ENCODE results near the gene TTPAL.

TTPAL gene

DNA sequence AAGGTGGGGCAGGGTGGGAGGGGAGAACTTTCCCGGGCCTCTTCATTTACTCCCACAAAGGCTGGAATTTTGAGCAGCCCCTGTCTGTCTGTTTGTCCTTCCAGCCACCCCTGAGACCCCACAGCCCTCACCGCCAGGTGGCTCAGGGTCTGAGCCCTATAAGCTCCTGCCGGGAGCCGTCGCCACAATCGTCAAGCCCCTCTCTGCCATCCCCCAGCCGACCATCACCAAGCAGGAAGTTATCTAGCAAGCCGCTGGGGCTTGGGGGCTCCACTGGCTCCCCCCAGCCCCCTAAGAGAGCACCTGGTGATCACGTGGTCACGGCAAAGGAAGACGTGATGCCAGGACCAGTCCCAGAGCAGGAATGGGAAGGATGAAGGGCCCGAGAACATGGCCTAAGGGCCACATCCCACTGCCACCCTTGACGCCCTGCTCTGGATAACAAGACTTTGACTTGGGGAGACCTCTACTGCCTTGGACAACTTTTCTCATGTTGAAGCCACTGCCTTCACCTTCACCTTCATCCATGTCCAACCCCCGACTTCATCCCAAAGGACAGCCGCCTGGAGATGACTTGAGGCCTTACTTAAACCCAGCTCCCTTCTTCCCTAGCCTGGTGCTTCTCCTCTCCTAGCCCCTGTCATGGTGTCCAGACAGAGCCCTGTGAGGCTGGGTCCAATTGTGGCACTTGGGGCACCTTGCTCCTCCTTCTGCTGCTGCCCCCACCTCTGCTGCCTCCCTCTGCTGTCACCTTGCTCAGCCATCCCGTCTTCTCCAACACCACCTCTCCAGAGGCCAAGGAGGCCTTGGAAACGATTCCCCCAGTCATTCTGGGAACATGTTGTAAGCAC lies 46.0 kb upstream of the TTPAL start:
- TF ChIP-seq, protein P1, sequence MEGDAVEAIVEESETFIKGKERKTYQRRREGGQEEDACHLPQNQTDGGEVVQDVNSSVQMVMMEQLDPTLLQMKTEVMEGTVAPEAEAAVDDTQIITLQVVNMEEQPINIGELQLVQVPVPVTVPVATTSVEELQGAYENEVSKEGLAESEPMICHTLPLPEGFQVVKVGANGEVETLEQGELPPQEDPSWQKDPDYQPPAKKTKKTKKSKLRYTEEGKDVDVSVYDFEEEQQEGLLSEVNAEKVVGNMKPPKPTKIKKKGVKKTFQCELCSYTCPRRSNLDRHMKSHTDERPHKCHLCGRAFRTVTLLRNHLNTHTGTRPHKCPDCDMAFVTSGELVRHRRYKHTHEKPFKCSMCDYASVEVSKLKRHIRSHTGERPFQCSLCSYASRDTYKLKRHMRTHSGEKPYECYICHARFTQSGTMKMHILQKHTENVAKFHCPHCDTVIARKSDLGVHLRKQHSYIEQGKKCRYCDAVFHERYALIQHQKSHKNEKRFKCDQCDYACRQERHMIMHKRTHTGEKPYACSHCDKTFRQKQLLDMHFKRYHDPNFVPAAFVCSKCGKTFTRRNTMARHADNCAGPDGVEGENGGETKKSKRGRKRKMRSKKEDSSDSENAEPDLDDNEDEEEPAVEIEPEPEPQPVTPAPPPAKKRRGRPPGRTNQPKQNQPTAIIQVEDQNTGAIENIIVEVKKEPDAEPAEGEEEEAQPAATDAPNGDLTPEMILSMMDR (conservative IDR thresholded peaks at IDR 0.05), result no peak
- no peak overlapping the region for H3K27ac ChIP-seq

DNA sequence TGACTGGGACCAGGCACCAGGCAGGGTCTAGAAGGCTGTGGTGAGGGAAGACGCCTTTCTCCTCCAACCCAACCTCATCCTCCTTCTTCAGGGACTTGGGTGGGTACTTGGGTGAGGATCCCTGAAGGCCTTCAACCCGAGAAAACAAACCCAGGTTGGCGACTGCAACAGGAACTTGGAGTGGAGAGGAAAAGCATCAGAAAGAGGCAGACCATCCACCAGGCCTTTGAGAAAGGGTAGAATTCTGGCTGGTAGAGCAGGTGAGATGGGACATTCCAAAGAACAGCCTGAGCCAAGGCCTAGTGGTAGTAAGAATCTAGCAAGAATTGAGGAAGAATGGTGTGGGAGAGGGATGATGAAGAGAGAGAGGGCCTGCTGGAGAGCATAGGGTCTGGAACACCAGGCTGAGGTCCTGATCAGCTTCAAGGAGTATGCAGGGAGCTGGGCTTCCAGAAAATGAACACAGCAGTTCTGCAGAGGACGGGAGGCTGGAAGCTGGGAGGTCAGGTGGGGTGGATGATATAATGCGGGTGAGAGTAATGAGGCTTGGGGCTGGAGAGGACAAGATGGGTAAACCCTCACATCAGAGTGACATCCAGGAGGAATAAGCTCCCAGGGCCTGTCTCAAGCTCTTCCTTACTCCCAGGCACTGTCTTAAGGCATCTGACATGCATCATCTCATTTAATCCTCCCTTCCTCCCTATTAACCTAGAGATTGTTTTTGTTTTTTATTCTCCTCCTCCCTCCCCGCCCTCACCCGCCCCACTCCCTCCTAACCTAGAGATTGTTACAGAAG lies 45.2 kb upstream of the TTPAL start:
- H3K27ac ChIP-seq, result no peak overlapping the region
- TF ChIP-seq, protein P1 (conservative IDR thresholded peaks at IDR 0.05), result no peak

DNA sequence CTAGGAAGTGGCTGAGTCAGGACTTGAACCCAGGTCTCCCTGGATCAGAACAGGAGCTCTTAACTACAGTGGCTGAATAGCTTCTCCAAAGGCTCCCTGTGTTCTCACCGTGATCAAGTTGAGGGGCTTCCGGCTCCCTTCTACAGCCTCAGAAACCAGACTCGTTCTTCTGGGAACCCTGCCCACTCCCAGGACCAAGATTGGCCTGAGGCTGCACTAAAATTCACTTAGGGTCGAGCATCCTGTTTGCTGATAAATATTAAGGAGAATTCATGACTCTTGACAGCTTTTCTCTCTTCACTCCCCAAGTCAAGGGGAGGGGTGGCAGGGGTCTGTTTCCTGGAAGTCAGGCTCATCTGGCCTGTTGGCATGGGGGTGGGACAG lies 44.6 kb upstream of the TTPAL start:
- H3K27ac ChIP-seq, result no peak overlapping the region
- TF ChIP-seq, protein P1 (conservative IDR thresholded peaks at IDR 0.05), result no peak

DNA sequence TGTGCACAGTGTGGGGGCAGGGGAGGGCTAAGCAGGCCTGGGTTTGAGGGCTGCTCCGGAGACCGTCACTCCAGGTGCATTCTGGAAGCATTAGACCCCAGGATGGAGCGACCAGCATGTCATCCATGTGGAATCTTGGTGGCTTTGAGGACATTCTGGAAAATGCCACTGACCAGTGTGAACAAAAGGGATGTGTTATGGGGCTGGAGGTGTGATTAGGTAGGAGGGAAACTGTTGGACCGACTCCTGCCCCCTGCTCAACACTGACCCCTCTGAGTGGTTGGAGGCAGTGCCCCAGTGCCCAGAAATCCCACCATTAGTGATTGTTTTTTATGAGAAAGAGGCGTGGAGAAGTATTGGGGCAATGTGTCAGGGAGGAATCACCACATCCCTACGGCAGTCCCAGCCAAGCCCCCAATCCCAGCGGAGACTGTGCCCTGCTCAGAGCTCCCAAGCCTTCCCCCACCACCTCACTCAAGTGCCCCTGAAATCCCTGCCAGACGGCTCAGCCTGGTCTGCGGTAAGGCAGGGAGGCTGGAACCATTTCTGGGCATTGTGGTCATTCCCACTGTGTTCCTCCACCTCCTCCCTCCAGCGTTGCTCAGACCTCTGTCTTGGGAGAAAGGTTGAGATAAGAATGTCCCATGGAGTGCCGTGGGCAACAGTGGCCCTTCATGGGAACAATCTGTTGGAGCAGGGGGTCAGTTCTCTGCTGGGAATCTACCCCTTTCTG lies 44.0 kb upstream of the TTPAL start:
- no peak overlapping the region for H3K27ac ChIP-seq
- TF ChIP-seq, protein P1 (conservative IDR thresholded peaks at IDR 0.05), result no peak

DNA sequence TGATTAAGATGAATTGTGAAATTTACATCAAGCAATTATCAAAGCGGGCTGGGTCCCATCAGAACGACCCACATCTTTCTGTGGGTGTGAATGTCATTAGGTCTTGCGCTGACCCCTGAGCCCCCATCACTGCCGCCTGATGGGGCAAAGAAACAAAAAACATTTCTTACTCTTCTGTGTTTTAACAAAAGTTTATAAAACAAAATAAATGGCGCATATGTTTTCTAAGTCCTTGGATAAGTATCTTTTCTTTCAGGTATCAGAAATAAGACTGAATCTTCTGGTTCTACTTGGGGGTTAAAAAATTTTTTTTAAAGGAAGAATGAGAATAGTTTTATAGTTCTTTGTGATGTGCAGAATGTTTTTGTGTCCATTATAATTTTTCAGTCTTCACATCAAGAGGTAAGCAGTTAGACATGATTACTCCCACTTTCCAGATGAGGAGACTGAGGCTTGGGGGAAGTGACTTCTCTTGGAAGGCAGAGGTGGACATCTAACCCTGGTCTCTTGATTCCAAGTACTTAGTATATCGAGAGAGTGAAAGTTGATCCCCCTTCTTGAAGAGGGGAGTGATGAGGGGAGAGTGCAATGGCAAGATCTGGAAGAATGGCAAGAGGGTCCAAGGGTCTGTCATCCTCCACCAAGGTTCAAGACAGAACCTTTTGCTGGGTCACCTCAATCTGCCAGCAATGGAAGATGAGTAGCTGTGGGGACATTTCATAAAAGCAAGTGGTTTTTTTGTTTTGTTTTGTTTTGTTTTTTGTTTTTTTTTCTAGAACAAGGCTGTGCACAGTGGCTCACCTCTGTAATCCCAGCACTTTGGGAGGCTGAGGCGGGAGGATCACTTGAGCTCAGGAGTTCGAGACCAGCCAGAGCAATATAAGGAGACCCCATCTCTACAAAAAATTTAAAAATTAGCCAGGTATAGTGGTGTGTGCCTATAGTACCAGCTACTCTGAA lies 42.8 kb upstream of the TTPAL start:
- TF ChIP-seq, protein P1 (conservative IDR thresholded peaks at IDR 0.05), result no peak

DNA sequence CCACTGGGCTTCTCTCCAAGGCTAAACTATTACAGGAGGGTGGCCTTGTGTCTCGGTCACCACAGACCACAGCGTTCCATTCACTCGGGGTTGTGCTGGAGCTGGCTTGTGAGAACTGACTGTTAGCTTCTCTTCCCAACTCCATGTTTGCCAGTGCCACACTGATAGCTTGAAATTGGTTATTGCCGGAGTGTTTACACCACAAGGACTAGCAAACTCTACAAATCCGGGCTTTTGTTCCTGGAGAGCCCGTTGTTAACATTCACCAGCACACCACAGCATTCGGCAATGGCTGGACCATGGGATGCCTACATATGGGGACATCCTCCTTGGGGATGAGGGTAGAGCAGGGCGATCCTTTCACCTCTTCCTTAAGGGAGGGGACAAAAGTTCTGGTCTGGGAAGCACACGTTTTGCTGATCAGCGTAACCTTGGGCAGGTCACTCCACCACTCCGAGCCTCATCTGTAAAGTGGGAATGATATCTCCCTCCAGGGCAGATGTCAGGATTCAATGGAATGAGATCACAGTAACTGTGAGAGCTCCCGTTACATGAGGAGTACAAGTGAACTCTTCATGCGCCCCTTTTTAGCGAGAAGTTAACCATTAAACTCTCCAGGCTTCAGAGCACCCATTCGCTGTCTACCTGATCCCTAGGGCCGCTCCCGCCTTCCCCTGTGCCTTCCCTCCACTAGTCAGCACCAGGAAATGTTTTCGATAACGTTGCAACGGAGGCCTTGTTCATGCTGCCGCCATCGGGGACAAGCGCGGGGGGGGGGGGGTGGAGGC lies 41.7 kb upstream of the TTPAL start:
- TF ChIP-seq, protein P1 (conservative IDR thresholded peaks at IDR 0.05), result no peak
- H3K27ac ChIP-seq, result no peak overlapping the region

More for the DNA sequence above, 42.8 kb upstream of the TTPAL start:
- no peak overlapping the region for H3K27ac ChIP-seq
